Pancreas (tissue), 10 donors: ENCODE data around the gene CRACR2A. TPM values are rescaled to one million over a fixed set of nuclear protein-coding genes. Genes with fewer than 3 reads are reported as not detected.

Experiments
- ATAC-seq, 4 donors: fragments of 200-7000 bp; cut with Tn5 transposase; one replicate each; pipeline versions ENCODE4 v1.8.0 to v1.9.1; 2020; ENCODE audit warnings: mild to moderate bottlenecking in 4 of 4, moderate library complexity in 4 of 4
- DNase-seq, 6 donors: peaks; one replicate each; pipeline ENCODE4 v3.0.0-alpha.2; 2020
- FAIRE-seq: peaks from 2 replicates; lab custom pipeline; 2012; peaks lifted over from hg19 to GRCh38; lab: Jason Lieb, UNC
- H3K27ac ChIP-seq, 4 donors: fragments of 200-600 bp; sonication (generic); 1 replicate in 3 of 4; 2 replicates in 1 of 4; pipeline versions ENCODE4 v1.5.0 to v1.8.0; 2020
- H3K27me3 ChIP-seq, 4 donors: fragments of 200-600 bp; one replicate each; pipeline ENCODE4 v1.8.0; 2021
- H3K36me3 ChIP-seq, 3 donors: fragments of 200-600 bp; sonication (generic) in 1 of 3; one replicate each; pipeline versions ENCODE4 v1.5.0 to v1.8.0; 2020 to 2021
- H3K4me1 ChIP-seq, 3 donors: fragments of 200-600 bp; one replicate each; pipeline ENCODE4 v1.8.0; 2021
- H3K4me3 ChIP-seq, 4 donors: fragments of 200-600 bp; sonication (generic) in 2 of 4; one replicate each; pipeline versions ENCODE4 v1.5.0 to v1.8.0; 2020 to 2021
- H3K9me3 ChIP-seq, 4 donors: fragments of 200-600 bp; one replicate each; pipeline ENCODE4 v1.8.0; 2021
- WGBS, 2 donors: extraction: QIAGEN DNeasy Blood & Tissue Kit; methylation state at CpG; one replicate each; pipeline ENCODE4 v1.1.7; 2013; 5-methylcytosine and 5-hydroxymethylcytosine counted together
- intact Hi-C, 3 donors: fragments of 100-400 bp; cut with DNase I; formaldehyde crosslinking; loops; one replicate each; pipeline versions ENCODE4 v1.11.1 to v1.14.2; 2022
- polyA plus RNA-seq, 2 donors: library from polyadenylated mRNA; stranded (reverse); fragments of 200-250 nt; gene quantifications; one replicate each; pipeline ENCODE4 v1.2.3, GENCODE V29; 2013
- total RNA-seq, 6 donors: library from RNA; stranded (reverse); fragmentation: NEBNext Ultra II Directional in 4 of 6; extraction: Animal tissue kit (Norgen Biotek cat#: 25700) in 4 of 6; gene quantifications; one replicate each; pipeline versions ENCODE4 v1.2.1 to v1.2.4, GENCODE V29; 2021 to 2023
- TF ChIP-seq, protein P1 (sequence below), 4 donors: fragments of 200-600 bp; sonication (generic) in 3 of 4; IDR thresholded peaks; one replicate each; pipeline versions ENCODE4 v1.5.0 to v1.8.0; 2021; ENCODE audit warnings: antibody characterized with exemption in 4 of 4
- donor health status: healthy with polysubstance abuse.
- donor health status: DM: no; HTN: no; CAD: no; lungs with moderate emphysema.
- donor health status: DM: no; HTN: no; CAD: no.
- donor health status: control.
- donor health status: control.
- donor health status: Bipolar disorder and iron deficiency.
- donor health status: DM: yes; HTN: yes; CAD: no.
- donor health status: DM: no; HTN: no; CAD: no.
- donor health status: DM: no; HTN: no; CAD: no.
- donor health status: DM: yes; HTN: yes; CAD: no.

Gene CRACR2A
- total and polyA plus RNA-seq, 8 donors, result 1.5 to 10.3 (median 7.3) TPM

- no peak overlapping the region for H3K27ac ChIP-seq
- FAIRE-seq, result no peak
- WGBS, 2 donors, result 71 to 72% methylated on average over 8 of the region's 8 CpGs
- no peak overlapping the region for H3K4me3 ChIP-seq
- H3K27me3 ChIP-seq, result no peaks in the 10 kb centered on the region
- peak in 2 of 4 donors; percentile 19 to 69 for ATAC-seq
- H3K4me1 ChIP-seq, result no peaks in the 10 kb centered on the region
- TF ChIP-seq, protein P1, sequence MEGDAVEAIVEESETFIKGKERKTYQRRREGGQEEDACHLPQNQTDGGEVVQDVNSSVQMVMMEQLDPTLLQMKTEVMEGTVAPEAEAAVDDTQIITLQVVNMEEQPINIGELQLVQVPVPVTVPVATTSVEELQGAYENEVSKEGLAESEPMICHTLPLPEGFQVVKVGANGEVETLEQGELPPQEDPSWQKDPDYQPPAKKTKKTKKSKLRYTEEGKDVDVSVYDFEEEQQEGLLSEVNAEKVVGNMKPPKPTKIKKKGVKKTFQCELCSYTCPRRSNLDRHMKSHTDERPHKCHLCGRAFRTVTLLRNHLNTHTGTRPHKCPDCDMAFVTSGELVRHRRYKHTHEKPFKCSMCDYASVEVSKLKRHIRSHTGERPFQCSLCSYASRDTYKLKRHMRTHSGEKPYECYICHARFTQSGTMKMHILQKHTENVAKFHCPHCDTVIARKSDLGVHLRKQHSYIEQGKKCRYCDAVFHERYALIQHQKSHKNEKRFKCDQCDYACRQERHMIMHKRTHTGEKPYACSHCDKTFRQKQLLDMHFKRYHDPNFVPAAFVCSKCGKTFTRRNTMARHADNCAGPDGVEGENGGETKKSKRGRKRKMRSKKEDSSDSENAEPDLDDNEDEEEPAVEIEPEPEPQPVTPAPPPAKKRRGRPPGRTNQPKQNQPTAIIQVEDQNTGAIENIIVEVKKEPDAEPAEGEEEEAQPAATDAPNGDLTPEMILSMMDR (IDR thresholded peaks at IDR 0.05), result no peak
- H3K9me3 ChIP-seq, result no peaks in the 10 kb centered on the region
- no peaks in the 10 kb centered on the region for H3K36me3 ChIP-seq
- DNase-seq, result no peak
- intact Hi-C loops, result no loop called here
Observed at GRCh38 chr12:3611860-3612703, 140.8 kb downstream of the CRACR2A start.

- TF ChIP-seq, protein P1 (IDR thresholded peaks at IDR 0.05), result no peak
- Histone ChIP-seq H3K4me1 (no peaks in the 10 kb centered on the region), H3K27ac (no peak overlapping the region), H3K36me3 (no peaks in the 10 kb centered on the region), H3K27me3 (no peaks in the 10 kb centered on the region), H3K9me3 (no peaks in the 10 kb centered on the region), H3K4me3 (no peak overlapping the region)
- intact Hi-C loops, result no loop called here
- ATAC-seq (no peak), FAIRE-seq (no peak), DNase-seq (peak in 1 of 6 donors; percentile 11)
- WGBS, 2 donors, result 94 to 96% methylated on average over 4 of the region's 4 CpGs
Observed at GRCh38 chr12:3607821-3608220, 145.1 kb downstream of the CRACR2A start.

DNA sequence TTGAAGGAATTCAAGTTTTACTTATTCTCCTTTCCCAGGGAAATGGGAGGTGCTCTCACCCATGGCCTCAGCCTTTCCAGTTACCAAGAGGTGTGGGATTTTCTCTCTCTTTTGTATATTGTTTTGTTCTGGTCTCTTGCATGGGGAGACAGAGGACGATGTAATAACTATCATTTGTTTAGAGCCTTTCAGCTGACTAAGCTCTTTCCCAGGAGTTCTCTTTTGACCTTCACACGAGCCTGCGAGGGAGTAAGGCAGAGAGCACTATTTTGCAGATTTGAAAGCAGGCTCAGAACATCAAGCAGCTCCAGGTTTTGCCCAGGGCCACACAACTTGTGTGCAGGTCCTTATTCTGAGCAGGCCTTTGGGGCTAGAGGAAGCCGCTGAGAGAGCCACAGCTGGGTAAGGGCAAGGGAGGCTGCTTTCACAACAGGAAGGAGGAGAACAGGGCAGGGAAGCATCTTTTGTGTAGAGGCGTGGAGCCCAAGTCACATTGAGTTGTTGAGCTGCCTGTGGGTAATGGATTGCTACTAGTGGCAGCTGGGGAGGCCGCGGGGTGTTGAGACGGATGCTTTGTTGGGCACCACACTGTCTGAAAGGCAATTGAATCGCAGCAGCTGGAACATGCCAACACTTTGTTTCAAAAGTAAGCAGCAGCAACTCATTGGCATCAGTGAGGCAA lies 145.7 kb downstream of the CRACR2A start:
- no peak overlapping the region for H3K4me3 ChIP-seq
- intact Hi-C loops, result no loop called here
- no peaks in the 10 kb centered on the region for H3K9me3 ChIP-seq
- H3K27ac ChIP-seq, result no peak overlapping the region
- no peaks in the 10 kb centered on the region for H3K4me1 ChIP-seq
- no peaks in the 10 kb centered on the region for H3K27me3 ChIP-seq
- no peak for DNase-seq
- whole genome bisulfite sequencing, 2 donors, result 83 to 86% methylated on average over 9 of the region's 9 CpGs
- TF ChIP-seq, protein P1 (IDR thresholded peaks at IDR 0.05), result no peak
- ATAC-seq, result no peak
- H3K36me3 ChIP-seq, result no peaks in the 10 kb centered on the region
- FAIRE-seq, result no peak

- DNase-seq (peak in 1 of 6 donors; percentile 14), FAIRE-seq (no peak), ATAC-seq (no peak)
- WGBS, 2 donors, result 81 to 84% methylated on average over 10 of the region's 10 CpGs
- H3K36me3 ChIP-seq, result no peaks in the 10 kb centered on the region
- no peaks in the 10 kb centered on the region for H3K9me3 ChIP-seq
- no peak overlapping the region for H3K27ac ChIP-seq
- H3K4me3 ChIP-seq, result no peak overlapping the region
- H3K27me3 ChIP-seq, result no peaks in the 10 kb centered on the region
- TF ChIP-seq, protein P1 (IDR thresholded peaks at IDR 0.05), result no peak
- H3K4me1 ChIP-seq, result no peaks in the 10 kb centered on the region
- intact Hi-C loops, result no loop called here
Observed at GRCh38 chr12:3606128-3606527, 146.8 kb downstream of the CRACR2A start.
